ENCODE data around the gene NCKAP1.

Gene NCKAP1

DNA sequence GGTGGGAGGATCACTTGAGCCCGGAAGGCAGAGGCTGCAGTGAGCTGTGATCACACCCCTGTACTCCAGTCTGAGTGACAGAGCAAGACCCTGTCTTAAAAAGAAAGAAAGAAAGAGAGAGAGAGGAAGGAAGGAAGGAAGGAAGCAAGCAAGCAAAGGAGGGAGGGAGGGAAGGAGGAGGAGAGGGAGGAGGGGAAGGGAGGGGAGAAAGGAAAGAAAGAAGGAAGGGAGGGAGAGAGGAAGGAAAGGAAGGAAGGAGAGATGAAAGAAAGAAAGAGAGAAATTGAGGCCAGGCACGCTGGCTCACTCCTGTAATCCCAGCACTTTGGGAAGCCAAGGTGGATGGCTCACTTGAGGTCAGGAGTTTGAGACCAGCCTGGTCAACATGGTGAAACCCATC lies 2.3 kb upstream of the NCKAP1 start:
- Histone ChIP-seq H3K4me3 (ENCODE audit: low read depth in 1 of 2, low read length in 1 of 2) (no peak overlapping the region), H3K27me3 (peaks cover 92% of the 10 kb centered on the region), H3K27ac (no peak overlapping the region), H3K4me1 (ENCODE audit: control insufficient read depth in 1 of 2, insufficient read depth in 1 of 2, low read depth in 1 of 2, low read length in 1 of 2) (peaks cover 11 to 19% of the 10 kb centered on the region in 2 experiments), H3K36me3 (no peaks in the 10 kb centered on the region), H3K9me3 (no peaks in the 10 kb centered on the region)
- TF ChIP-seq, protein P1, sequence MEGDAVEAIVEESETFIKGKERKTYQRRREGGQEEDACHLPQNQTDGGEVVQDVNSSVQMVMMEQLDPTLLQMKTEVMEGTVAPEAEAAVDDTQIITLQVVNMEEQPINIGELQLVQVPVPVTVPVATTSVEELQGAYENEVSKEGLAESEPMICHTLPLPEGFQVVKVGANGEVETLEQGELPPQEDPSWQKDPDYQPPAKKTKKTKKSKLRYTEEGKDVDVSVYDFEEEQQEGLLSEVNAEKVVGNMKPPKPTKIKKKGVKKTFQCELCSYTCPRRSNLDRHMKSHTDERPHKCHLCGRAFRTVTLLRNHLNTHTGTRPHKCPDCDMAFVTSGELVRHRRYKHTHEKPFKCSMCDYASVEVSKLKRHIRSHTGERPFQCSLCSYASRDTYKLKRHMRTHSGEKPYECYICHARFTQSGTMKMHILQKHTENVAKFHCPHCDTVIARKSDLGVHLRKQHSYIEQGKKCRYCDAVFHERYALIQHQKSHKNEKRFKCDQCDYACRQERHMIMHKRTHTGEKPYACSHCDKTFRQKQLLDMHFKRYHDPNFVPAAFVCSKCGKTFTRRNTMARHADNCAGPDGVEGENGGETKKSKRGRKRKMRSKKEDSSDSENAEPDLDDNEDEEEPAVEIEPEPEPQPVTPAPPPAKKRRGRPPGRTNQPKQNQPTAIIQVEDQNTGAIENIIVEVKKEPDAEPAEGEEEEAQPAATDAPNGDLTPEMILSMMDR (IDR thresholded peaks at IDR 0.05) = no peak

DNA sequence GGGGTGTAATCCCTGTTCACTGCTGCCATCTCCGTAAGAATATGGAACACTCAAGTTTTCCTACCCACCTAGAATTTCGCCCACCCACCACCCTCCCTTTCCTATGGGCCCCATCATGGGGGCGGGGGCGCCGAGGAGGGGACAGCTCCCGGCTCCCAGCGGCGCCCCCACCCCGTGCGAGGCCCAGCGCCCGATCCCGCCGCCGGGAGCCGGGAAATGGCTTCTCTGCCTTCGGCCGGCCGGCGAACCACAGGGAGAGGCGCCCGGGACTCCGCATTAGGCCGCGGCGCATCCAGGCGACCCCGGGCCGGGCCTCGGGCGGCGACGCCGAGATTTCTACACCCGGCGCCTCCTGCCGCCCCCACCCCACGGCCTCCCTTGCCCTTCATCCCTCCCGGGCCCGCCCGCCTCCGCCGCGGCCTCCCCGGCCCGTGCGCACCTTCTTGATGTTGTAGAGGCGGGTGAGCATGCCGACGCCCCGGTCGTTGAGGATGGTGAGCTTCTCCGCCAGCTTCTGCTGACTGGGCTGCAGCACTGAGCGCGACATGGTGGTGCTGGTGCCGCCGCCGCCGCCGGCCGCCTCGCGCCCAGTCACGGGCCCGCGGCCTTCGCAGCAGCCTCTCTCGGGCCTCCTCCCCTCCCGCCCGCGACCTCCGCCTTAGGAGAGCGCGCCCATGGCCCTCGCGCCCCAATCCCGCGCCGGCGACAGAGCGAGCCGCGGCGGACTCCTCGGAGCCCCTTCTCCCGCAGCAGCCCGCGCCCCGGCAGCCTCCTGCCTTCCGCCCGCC lies 510 bp downstream of the NCKAP1 start:
- no peaks in the 10 kb centered on the region for H3K9me3 ChIP-seq
- H3K4me3 ChIP-seq (ENCODE audit: low read depth in 1 of 2, low read length in 1 of 2) = peak overlapping the region; percentile 42 to 59
- peaks cover 11 to 19% of the 10 kb centered on the region in 2 experiments for H3K4me1 ChIP-seq (ENCODE audit: control insufficient read depth in 1 of 2, insufficient read depth in 1 of 2, low read depth in 1 of 2, low read length in 1 of 2)
- H3K27me3 ChIP-seq = peaks cover 100% of the 10 kb centered on the region
- TF ChIP-seq, protein P1 (IDR thresholded peaks at IDR 0.05) = no peak
- no peak overlapping the region for H3K27ac ChIP-seq
- no peaks in the 10 kb centered on the region for H3K36me3 ChIP-seq

DNA sequence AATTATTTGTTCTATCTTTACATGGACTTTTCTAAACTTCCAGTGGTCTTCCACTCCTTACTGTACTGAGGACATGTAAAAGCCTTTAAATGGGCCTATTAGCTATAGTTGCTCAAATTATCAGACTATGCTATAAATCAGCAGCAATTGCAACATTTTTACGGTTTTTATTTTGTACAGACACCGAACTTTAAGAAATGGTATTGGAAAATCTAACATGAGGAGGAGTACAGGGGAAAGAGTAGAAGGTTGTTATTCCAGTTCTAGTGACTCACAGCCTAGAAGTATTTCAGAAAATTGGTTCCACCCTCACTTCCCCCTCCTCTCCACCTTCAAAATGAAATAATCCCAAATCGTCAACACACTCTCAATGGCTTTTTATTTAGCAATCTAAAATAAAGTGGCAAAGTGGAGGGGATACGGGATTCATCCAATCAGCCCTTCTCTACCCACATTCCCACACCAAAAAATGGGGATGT lies 1.1 kb downstream of the NCKAP1 start:
- Histone ChIP-seq H3K36me3 (no peaks in the 10 kb centered on the region), H3K4me3 (ENCODE audit: low read depth in 1 of 2, low read length in 1 of 2) (peak overlapping the region in 1 of 2 experiments; percentile 59), H3K27me3 (peaks cover 100% of the 10 kb centered on the region), H3K9me3 (no peaks in the 10 kb centered on the region), H3K27ac (no peak overlapping the region), H3K4me1 (ENCODE audit: control insufficient read depth in 1 of 2, insufficient read depth in 1 of 2, low read depth in 1 of 2, low read length in 1 of 2) (peaks cover 11 to 19% of the 10 kb centered on the region in 2 experiments)
- TF ChIP-seq, protein P1 (IDR thresholded peaks at IDR 0.05) = no peak

DNA sequence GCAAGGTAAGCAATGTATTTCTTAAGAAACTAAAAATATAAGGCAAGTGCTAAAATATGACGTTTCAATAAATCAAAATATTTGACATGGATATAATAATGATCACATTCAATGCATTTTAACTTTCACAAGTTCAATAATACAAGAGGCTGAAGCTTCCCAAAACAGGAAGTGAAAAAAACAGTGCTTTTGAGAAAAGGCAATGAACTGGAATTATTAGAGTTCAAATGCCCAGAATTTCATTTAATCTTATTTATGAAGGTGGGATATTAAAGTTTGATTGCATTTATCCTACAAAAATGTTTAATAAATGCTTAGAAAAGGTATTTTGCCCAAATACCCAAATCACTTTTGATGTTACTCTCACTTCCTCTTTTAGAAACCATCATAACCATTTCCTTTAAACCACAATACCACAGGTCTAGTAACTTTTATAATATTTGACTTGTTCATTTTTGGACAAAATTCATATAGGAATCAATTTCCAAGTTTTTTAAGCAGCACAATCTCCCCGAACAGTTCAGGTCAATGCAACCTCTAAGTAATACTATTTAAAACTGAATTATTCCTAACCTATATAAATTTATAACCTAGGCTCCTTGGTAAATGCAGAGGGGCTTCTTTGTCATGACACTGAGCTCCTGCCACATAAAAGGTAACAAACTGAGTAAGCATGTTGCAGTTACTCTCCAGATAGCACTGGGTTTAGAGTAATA lies 2.1 kb downstream of the NCKAP1 start:
- H3K4me3 ChIP-seq (ENCODE audit: low read depth in 1 of 2, low read length in 1 of 2) = no peak overlapping the region
- H3K9me3 ChIP-seq = no peaks in the 10 kb centered on the region
- no peak overlapping the region for H3K27ac ChIP-seq
- no peaks in the 10 kb centered on the region for H3K36me3 ChIP-seq
- TF ChIP-seq, protein P1 (IDR thresholded peaks at IDR 0.05) = no peak
- peaks cover 100% of the 10 kb centered on the region for H3K27me3 ChIP-seq
- peaks cover 11 to 19% of the 10 kb centered on the region in 2 experiments for H3K4me1 ChIP-seq (ENCODE audit: control insufficient read depth in 1 of 2, insufficient read depth in 1 of 2, low read depth in 1 of 2, low read length in 1 of 2)

DNA sequence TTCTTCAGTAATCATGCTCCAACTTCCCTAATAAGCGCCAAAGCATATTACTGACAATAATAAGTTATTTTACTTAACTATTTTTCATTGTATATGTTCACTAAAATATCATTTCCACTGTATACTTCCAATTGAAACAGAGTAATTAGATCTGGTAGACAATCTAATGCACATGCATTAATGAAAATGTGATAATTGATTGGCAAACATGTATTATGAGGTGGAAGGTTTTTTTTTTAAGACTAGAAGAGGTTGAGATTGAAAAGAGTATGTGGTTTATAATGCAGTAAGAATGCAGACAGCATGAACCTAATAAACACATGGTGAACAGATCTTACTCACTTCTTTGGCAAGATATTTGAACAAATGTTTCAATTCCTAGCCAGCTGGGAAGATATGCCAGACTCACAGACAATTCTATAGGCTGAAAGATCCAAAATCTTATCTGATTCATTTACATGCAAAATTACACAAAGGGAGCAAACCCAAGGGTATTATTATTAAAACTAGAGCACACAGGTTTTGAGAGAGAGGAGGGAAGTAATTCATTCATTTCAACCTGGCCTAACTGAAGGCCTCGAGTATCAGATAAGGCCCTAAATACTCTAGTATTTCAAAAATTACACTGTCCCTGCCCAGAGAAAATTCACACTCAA lies 2.8 kb downstream of the NCKAP1 start:
- Histone ChIP-seq H3K4me3 (ENCODE audit: low read depth in 1 of 2, low read length in 1 of 2) (no peak overlapping the region), H3K9me3 (no peaks in the 10 kb centered on the region), H3K36me3 (no peaks in the 10 kb centered on the region), H3K4me1 (ENCODE audit: control insufficient read depth in 1 of 2, insufficient read depth in 1 of 2, low read depth in 1 of 2, low read length in 1 of 2) (peaks cover 11 to 19% of the 10 kb centered on the region in 2 experiments), H3K27me3 (peaks cover 100% of the 10 kb centered on the region), H3K27ac (no peak overlapping the region)
- TF ChIP-seq, protein P1 (IDR thresholded peaks at IDR 0.05) = no peak

All from neutrophil (primary cell).